A673 (cell line): ENCODE results near the gene FBRS. TPM values are rescaled to one million over a fixed set of nuclear protein-coding genes. Genes with fewer than 3 reads are reported as not detected.

Experiments used
- BruUV-seq: library from RNA; stranded (reverse); fragments of 400-500 nt; replicated peaks from 2 replicates; lab custom pipeline; 2021; lab: Mats Ljungman, UMichigan
- CTCF ChIA-PET: fragments of 300-600 bp; sonication (Branson Sonifier 250); formaldehyde crosslinking; loops from one replicate; lab custom pipeline; 2022; ENCODE audit warnings: antibody characterized with exemption; lab: Charles Lee
- POLR2A ChIA-PET: fragments of 300-600 bp; sonication (Branson Sonifier 250); formaldehyde crosslinking; loops from one replicate; lab custom pipeline; 2022; ENCODE audit warnings: antibody characterized with exemption; ENCODE audit not compliant: low non-redundant PET; lab: Charles Lee
- DNase-seq: peaks from one replicate; pipeline ENCODE4 v3.0.0-alpha.2; 2015; ENCODE audit warnings: low spot score
- H3K27ac ChIP-seq: fragments of 200-600 bp; sonication (generic); 2 replicates; pipeline ENCODE4 v1.5.1; 2016; ENCODE audit warnings: mixed run types, low read depth, mild to moderate bottlenecking, mixed read lengths, antibody characterized with exemption, low read length; ENCODE audit not compliant: poor library complexity, severe bottlenecking
- H3K27me3 ChIP-seq: fragments of 200-600 bp; sonication (generic); replicated peaks from 2 replicates; pipeline ENCODE4 v1.6.1; 2017; ENCODE audit warnings: mixed run types, low read depth, mild to moderate bottlenecking, mixed read lengths, antibody characterized with exemption, low read length; ENCODE audit not compliant: insufficient read depth, poor library complexity
- H3K36me3 ChIP-seq: fragments of 200-600 bp; sonication (generic); 2 replicates; pipeline ENCODE4 v1.6.1; 2016; ENCODE audit warnings: mixed run types, mild to moderate bottlenecking, mixed read lengths, antibody characterized with exemption, low read length; ENCODE audit not compliant: insufficient read depth, poor library complexity, severe bottlenecking
- H3K4me1 ChIP-seq: fragments of 200-600 bp; sonication (generic); 2 replicates; pipeline ENCODE4 v1.6.1; 2017; ENCODE audit warnings: mixed run types, mild to moderate bottlenecking, mixed read lengths, antibody characterized with exemption, low read length; ENCODE audit not compliant: insufficient read depth, poor library complexity, severe bottlenecking
- H3K4me3 ChIP-seq: fragments of 200-600 bp; sonication (generic); 2 replicates; pipeline ENCODE4 v1.5.1; 2016; ENCODE audit warnings: low read depth, mixed run types, mild to moderate bottlenecking, mixed read lengths, low read length; ENCODE audit not compliant: poor library complexity, severe bottlenecking
- H3K9me3 ChIP-seq: fragments of 200-600 bp; sonication (generic); 2 replicates; pipeline ENCODE4 v1.6.1; 2016; ENCODE audit warnings: mixed run types, low read depth, mild to moderate bottlenecking, mixed read lengths, antibody characterized with exemption, low read length; ENCODE audit not compliant: poor library complexity, severe bottlenecking
- CTCF ChIP-seq: fragments of 300-800, 200-600 bp; sonication (generic); conservative IDR thresholded peaks from 2 replicates; pipeline ENCODE4 v1.5.1; 2017; ENCODE audit warnings: low read depth, mild to moderate bottlenecking, antibody characterized with exemption, low read length, moderate library complexity, mixed read lengths
- EZH2 ChIP-seq: fragments of 200-600 bp; sonication (generic); IDR thresholded peaks from 2 replicates; pipeline ENCODE4 v1.6.1; 2017; ENCODE audit warnings: borderline replicate concordance, low read depth, mild to moderate bottlenecking, mixed read lengths, antibody characterized with exemption, low read length; ENCODE audit not compliant: poor library complexity, severe bottlenecking
- intact Hi-C: fragments of 100-400 bp; cut with micrococcal nuclease; formaldehyde crosslinking; loops from one replicate; pipeline ENCODE4 v1.10.0; 2022; ENCODE audit not compliant: unreplicated experiment
- total RNA-seq: library from RNA; stranded (reverse); gene quantifications from 2 replicates; pipeline ENCODE4 v1.2.3, GENCODE V29; 2021

The FBRS gene
- total RNA-seq, 1 experiment from 2014 or later, result 79.9 TPM

- no peak overlapping the region for H3K27ac ChIP-seq
- TF ChIP-seq CTCF, result no peak
- TF ChIP-seq EZH2, result no peak
- intact Hi-C loops, result no loop called here
- H3K27me3 ChIP-seq, result no peaks in the 10 kb centered on the region
- no peaks in the 10 kb centered on the region for H3K9me3 ChIP-seq
- POLR2A ChIA-PET, result interaction anchor here (0.5 kb wide), 1 partner anchor 29 kb away, joined by 7 read pairs; no protein-coding TSS in a partner anchor
- H3K4me1 ChIP-seq, result peaks cover 10% of the 10 kb centered on the region
- peaks cover 84% of the 10 kb centered on the region for H3K36me3 ChIP-seq
- no peak for DNase-seq
- no TSS peak for BruUV-seq
- H3K4me3 ChIP-seq, result no peak overlapping the region
- CTCF ChIA-PET, result no interaction called here
Measured at GRCh38 chr16:30665155-30665829, 7.1 kb downstream of the FBRS start.

DNA sequence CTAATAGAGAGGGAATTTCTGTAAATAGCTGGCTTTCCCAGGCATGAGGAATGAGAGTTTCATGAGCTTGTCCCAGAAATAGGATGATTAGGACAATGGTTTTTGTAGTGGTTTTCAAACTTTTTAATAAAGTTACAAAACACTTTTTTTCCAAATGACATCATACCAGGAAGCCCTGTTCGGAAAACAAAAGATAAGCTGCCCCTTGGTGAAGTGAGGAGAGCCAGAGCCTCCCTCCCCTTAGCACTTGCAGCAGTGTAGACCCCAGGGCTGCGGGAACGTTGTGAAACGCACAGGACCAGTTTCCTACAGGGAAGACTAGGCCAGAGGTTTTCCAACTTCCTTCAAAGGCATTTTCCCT, 7.6 kb downstream of the FBRS start:
- Histone ChIP-seq H3K36me3 (peaks cover 82% of the 10 kb centered on the region), H3K27me3 (no peaks in the 10 kb centered on the region), H3K4me1 (peaks cover 5% of the 10 kb centered on the region), H3K9me3 (no peaks in the 10 kb centered on the region), H3K27ac (no peak overlapping the region), H3K4me3 (no peak overlapping the region)
- CTCF ChIA-PET, result no interaction called here
- TF ChIP-seq CTCF (no peak), EZH2 (no peak)
- no peak for DNase-seq
- no TSS peak for BruUV-seq
- intact Hi-C loops, result no loop called here
- POLR2A ChIA-PET, result interaction anchor here (0.5 kb wide), 1 partner anchor 28 kb away, joined by 7 read pairs; no protein-coding TSS in a partner anchor

- no peaks in the 10 kb centered on the region for H3K4me1 ChIP-seq
- no peak overlapping the region for H3K4me3 ChIP-seq
- no peaks in the 10 kb centered on the region for H3K9me3 ChIP-seq
- BruUV-seq, result no TSS peak
- ChIA-PET CTCF (no interaction called here), POLR2A (no interaction called here)
- TF ChIP-seq CTCF (no peak), EZH2 (no peak)
- intact Hi-C loops, result no loop called here
- peaks cover 77% of the 10 kb centered on the region for H3K36me3 ChIP-seq
- no peak for DNase-seq
- H3K27me3 ChIP-seq, result no peaks in the 10 kb centered on the region
- H3K27ac ChIP-seq, result no peak overlapping the region
Measured at GRCh38 chr16:30666681-30667080, 8.4 kb downstream of the FBRS start.
